KMS-11 (cell line): ENCODE data around the gene PHGDH.

ENCODE experiments used
- H2AFZ ChIP-seq: fragments of 200-600 bp; sonication (generic); 2 replicates; pipeline ENCODE4 v1.6.1; 2016; ENCODE audit warnings: antibody characterized with exemption, mixed run types, low read depth
- H3K27ac ChIP-seq: fragments of 200-600 bp; sonication (generic); 2 replicates; pipeline ENCODE4 v1.6.1; 2016; ENCODE audit warnings: mild to moderate bottlenecking, mixed run types
- H3K27me3 ChIP-seq: fragments of 200-600 bp; sonication (generic); 2 replicates; pipeline ENCODE4 v1.6.1; 2017; ENCODE audit warnings: mild to moderate bottlenecking, low read depth, mixed run types, moderate library complexity; ENCODE audit not compliant: insufficient read depth
- H3K36me3 ChIP-seq: fragments of 200-600 bp; sonication (generic); 2 replicates; pipeline ENCODE4 v1.6.1; 2017; ENCODE audit warnings: mild to moderate bottlenecking, mixed run types; ENCODE audit not compliant: insufficient read depth
- H3K4me1 ChIP-seq: fragments of 200-600 bp; sonication (generic); 2 replicates; pipeline ENCODE4 v1.6.1; 2016; ENCODE audit warnings: mild to moderate bottlenecking, low read depth, mixed run types; ENCODE audit not compliant: poor library complexity, severe bottlenecking
- H3K4me2 ChIP-seq: fragments of 200-600 bp; sonication (generic); 2 replicates; pipeline ENCODE4 v1.7.0; 2016; ENCODE audit warnings: mild to moderate bottlenecking, mixed run types
- H3K4me3 ChIP-seq: fragments of 200-600 bp; sonication (generic); IDR thresholded peaks from 2 replicates; pipeline ENCODE4 v1.6.1; 2017; ENCODE audit warnings: low read depth, low read length, mixed read lengths; ENCODE audit not compliant: insufficient read depth
- H3K79me2 ChIP-seq: fragments of 200-600 bp; sonication (generic); 2 replicates; pipeline ENCODE4 v1.6.1; 2016; ENCODE audit warnings: low read depth, mixed run types; ENCODE audit not compliant: insufficient read depth
- H3K9ac ChIP-seq: fragments of 200-600 bp; sonication (generic); 2 replicates; pipeline ENCODE4 v1.6.1; 2016; ENCODE audit warnings: mild to moderate bottlenecking, mixed run types
- H4K20me1 ChIP-seq: fragments of 200-600 bp; sonication (generic); 2 replicates; pipeline ENCODE4 v1.6.1; 2016; ENCODE audit warnings: mild to moderate bottlenecking, mixed run types; ENCODE audit not compliant: insufficient read depth
- CTCF ChIP-seq: fragments of 200-600 bp; sonication (generic); conservative IDR thresholded peaks from 2 replicates; pipeline ENCODE4 v1.6.1; 2017; ENCODE audit warnings: low read depth, mild to moderate bottlenecking, antibody characterized with exemption, low read length, moderate library complexity, mixed read lengths

The PHGDH gene

GRCh38 chr1:119778886-119779560 lies 67.3 kb downstream of the PHGDH start:
- no peak overlapping the region for H3K27ac ChIP-seq
- H3K4me1 ChIP-seq, result peaks cover 8% of the 10 kb centered on the region
- H4K20me1 ChIP-seq, result no peaks in the 10 kb centered on the region
- no peak overlapping the region for H3K4me3 ChIP-seq
- H3K79me2 ChIP-seq, result no peaks in the 10 kb centered on the region
- no peaks in the 10 kb centered on the region for H3K27me3 ChIP-seq
- TF ChIP-seq CTCF, result no peak
- no peaks in the 10 kb centered on the region for H3K36me3 ChIP-seq
- no peak overlapping the region for H3K4me2 ChIP-seq
- H3K9ac ChIP-seq, result no peak overlapping the region
- no peak overlapping the region for H2AFZ ChIP-seq

DNA sequence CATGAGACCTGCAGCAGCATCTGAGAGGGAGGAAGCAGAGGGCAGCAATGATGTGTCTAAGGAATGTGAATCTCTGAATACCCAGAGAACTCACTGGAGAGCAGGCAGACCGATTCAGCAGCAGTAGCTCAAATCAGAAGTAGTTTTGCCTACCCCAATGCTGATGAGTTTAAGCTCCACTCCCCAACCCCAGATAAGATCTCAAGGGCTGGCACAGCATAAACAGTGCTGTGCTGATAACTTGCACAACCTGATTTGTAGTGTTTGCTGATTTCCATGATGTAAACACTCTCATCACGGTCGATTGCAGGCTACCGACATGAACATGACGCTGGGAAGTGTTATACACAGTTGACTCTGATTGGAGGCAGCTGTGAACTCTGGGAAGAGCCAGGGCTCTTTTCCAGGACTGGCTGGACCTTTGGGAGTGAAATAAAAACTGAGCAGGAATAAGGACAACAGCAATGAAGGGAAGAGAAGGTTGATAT lies 68.2 kb downstream of the PHGDH start:
- Histone ChIP-seq H3K27me3 (no peaks in the 10 kb centered on the region), H3K27ac (no peak overlapping the region), H3K4me3 (no peak overlapping the region), H3K4me1 (peaks cover 12% of the 10 kb centered on the region), H3K4me2 (no peak overlapping the region), H3K9ac (no peak overlapping the region), H2AFZ (no peak overlapping the region), H3K36me3 (no peaks in the 10 kb centered on the region), H3K79me2 (no peaks in the 10 kb centered on the region), H4K20me1 (no peaks in the 10 kb centered on the region)
- no peak for TF ChIP-seq CTCF

- no peaks in the 10 kb centered on the region for H3K79me2 ChIP-seq
- H2AFZ ChIP-seq, result no peak overlapping the region
- no peak overlapping the region for H3K4me3 ChIP-seq
- no peaks in the 10 kb centered on the region for H3K27me3 ChIP-seq
- no peak for TF ChIP-seq CTCF
- no peak overlapping the region for H3K27ac ChIP-seq
- peaks cover 29% of the 10 kb centered on the region for H3K4me1 ChIP-seq
- no peak overlapping the region for H3K9ac ChIP-seq
- H3K36me3 ChIP-seq, result no peaks in the 10 kb centered on the region
- no peak overlapping the region for H3K4me2 ChIP-seq
- no peaks in the 10 kb centered on the region for H4K20me1 ChIP-seq
Measured at GRCh38 chr1:119781434-119782210, 69.9 kb downstream of the PHGDH start.

GRCh38 chr1:119782631-119783325 lies 71.0 kb downstream of the PHGDH start:
- Histone ChIP-seq H2AFZ (no peak overlapping the region), H3K27me3 (no peaks in the 10 kb centered on the region), H3K36me3 (no peaks in the 10 kb centered on the region), H3K79me2 (no peaks in the 10 kb centered on the region), H3K4me1 (peaks cover 41% of the 10 kb centered on the region), H3K4me3 (no peak overlapping the region), H3K27ac (no peak overlapping the region), H4K20me1 (no peaks in the 10 kb centered on the region), H3K4me2 (no peak overlapping the region), H3K9ac (no peak overlapping the region)
- TF ChIP-seq CTCF, result no peak
